Stimulated activated CD8-positive, alpha-beta memory T cell treated with anti-CD3 and anti-CD28 coated beads, Interleukin-12 subunit alpha, Interleukin-12 subunit beta, amount 100 ng/mL, for 24 hours (primary cell): ENCODE data around the gene RALGPS2.

Experiments
- DNase-seq: peaks from one replicate; pipeline ENCODE4 v3.0.0-alpha.2; 2020; ENCODE audit errors: extremely low read depth

The RALGPS2 gene

GRCh38 chr1:178962853-178963711, 238.0 kb downstream of the RALGPS2 start:
- no peak for DNase-seq

GRCh38 chr1:178964469-178965330, 239.7 kb downstream of the RALGPS2 start:
- no peak for DNase-seq

DNA sequence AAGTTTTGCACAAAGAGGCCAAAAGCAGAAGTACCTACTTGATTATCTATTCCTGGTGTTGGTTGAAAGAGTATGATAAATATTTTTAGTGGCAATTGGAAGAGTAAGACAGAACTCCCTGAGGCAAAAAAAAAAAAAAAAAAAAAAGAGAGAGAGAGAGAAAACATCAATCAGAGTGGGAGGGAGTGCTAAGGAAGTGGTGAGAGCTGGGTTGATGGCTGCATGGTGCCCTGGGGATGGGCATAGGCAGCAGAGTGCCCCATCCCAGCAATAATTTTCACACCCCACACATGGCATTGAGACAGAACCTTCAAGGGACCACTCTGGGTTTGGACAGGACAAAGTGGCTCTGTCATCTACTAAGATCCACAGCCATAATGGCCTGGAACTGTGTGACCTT, 241.3 kb downstream of the RALGPS2 start:
- no peak for DNase-seq

DNA sequence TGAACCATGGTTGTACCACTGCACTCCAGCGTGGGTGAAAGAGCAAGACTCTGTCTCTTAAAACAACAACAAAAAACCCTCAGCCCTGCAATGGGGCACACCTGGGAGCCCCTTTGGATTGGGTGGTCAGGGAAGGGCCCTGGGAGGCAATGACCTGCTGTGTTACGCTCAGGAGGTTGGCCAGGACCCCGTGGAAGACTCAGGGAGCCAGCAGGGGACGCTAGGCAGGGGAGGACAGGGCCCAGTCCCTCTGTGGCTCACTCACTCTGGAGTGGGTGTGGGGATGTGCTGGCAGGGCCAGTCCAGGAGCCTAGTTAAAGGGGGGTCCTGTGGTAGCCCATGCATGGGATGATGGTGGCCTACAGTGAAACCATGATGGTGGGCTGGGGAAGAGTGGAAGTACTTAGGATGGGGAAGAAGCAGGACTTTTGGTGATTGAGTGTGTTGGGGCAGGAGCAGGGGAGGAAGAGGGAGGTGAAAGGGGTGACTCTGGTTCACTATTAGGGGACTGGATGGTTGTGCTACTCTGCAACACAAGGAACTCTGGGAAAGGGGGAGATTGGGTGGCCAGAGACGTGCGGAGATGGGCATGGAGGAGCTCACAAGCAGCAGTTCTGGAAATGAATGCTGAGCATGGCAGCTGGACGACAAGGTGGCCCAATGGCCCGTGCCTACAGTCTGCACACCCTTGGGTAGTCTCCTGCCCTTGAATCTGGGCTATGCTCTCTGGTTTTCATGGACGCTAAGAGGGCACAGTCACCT, 244.4 kb downstream of the RALGPS2 start:
- no peak for DNase-seq

- DNase-seq = no peak
These were observed 245.1 kb downstream of the RALGPS2 start for GRCh38 chr1:178970184-178970583.
